ENCODE data around the gene RMRP.
A peak's percentile ranks its signal among the peaks of the same experiment; 100 is the strongest.

RMRP gene

DNA sequence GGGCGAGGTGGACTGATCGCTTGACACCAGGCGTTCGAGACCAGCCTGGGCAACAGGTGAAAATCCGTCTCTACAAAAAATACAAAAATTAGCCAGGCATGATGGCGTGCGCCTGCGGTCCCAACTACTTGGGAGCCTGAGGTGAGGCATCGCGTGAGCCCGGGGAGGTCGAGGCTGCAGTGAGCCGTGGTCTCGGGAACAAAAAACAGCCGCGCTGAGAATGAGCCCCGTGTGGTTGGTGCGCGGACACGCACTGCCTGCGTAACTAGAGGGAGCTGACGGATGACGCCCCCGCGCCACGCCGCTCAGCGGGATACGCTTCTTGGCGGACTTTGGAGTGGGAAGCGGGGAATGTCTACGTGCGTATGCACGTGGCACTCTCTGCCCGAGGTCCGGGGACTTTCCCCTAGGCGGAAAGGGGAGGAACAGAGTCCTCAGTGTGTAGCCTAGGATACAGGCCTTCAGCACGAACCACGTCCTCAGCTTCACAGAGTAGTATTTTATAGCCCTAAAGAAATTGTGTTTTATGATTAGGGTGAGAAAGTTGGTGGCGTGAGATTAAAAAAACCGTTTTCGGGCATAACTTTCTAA is at the start of gene RMRP:
Gene RMRP (minus strand): TSS at position 474 of the 591 bp plus-strand sequence.
- H3K4me1 ChIP-seq (ENCODE audit: control insufficient read depth, insufficient read depth, low read length), result peaks cover 8% of the 10 kb centered on the region; the same call in 1 of the 2 replicates
- POLR2A ChIA-PET, result interaction anchor here (0.6 to 4.3 kb wide), 21 partner anchors 10 to 713 kb away, joined by 3 to 41 read pairs (median 5); partner anchors contain the start of genes ATOSB, CREB3, GBA2 and RGP1
- TF ChIP-seq, protein P1, sequence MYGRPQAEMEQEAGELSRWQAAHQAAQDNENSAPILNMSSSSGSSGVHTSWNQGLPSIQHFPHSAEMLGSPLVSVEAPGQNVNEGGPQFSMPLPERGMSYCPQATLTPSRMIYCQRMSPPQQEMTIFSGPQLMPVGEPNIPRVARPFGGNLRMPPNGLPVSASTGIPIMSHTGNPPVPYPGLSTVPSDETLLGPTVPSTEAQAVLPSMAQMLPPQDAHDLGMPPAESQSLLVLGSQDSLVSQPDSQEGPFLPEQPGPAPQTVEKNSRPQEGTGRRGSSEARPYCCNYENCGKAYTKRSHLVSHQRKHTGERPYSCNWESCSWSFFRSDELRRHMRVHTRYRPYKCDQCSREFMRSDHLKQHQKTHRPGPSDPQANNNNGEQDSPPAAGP (tag by site-specific recombination; IDR thresholded peaks at IDR 0.05), result peak; percentile 93
- peak; percentile 54; the same call in 1 of the 2 replicates for TF ChIP-seq ZNF366 (tag by site-specific recombination; conservative IDR thresholded peaks at IDR 0.05)
- no peak for TF ChIP-seq ZNF350 (tag by site-specific recombination; IDR thresholded peaks at IDR 0.05)
- TF ChIP-seq ZNF626 (tag by site-specific recombination; IDR thresholded peaks at IDR 0.05), result no peak
- no peak for TF ChIP-seq ZNF138 (tag by site-specific recombination; IDR thresholded peaks at IDR 0.05; ENCODE audit: borderline replicate concordance)
- peak; percentile 92 for TF ChIP-seq ZNF335 (tag by site-specific recombination; conservative IDR thresholded peaks at IDR 0.05)
- peak; percentile 91 for TF ChIP-seq SP7 (tag by site-specific recombination; IDR thresholded peaks at IDR 0.05)
- TF ChIP-seq ZNF560 (tag by site-specific recombination; IDR thresholded peaks at IDR 0.05; ENCODE audit: borderline replicate concordance), result no peak
- peak; percentile 78 for TF ChIP-seq KLF9 (tag by site-specific recombination; IDR thresholded peaks at IDR 0.05; ENCODE audit: low read depth)
- TF ChIP-seq ZFHX2 (tag by site-specific recombination; conservative IDR thresholded peaks at IDR 0.05), result peak; percentile 88
- TF ChIP-seq ZNF701 (tag by site-specific recombination; IDR thresholded peaks at IDR 0.05), result 0 out of 2 replicates have a peak, but pooled peaks have one; percentile 24
- TF ChIP-seq ZNF223 (tag by site-specific recombination; IDR thresholded peaks at IDR 0.05), result no peak
- peak; percentile 68 for TF ChIP-seq ZNF596 (tag by site-specific recombination; IDR thresholded peaks at IDR 0.05)
- no peak for TF ChIP-seq TCF7L2 (IDR thresholded peaks at IDR 0.05; ENCODE audit: borderline replicate concordance, low read depth, low read length)
- TF ChIP-seq, protein P2, sequence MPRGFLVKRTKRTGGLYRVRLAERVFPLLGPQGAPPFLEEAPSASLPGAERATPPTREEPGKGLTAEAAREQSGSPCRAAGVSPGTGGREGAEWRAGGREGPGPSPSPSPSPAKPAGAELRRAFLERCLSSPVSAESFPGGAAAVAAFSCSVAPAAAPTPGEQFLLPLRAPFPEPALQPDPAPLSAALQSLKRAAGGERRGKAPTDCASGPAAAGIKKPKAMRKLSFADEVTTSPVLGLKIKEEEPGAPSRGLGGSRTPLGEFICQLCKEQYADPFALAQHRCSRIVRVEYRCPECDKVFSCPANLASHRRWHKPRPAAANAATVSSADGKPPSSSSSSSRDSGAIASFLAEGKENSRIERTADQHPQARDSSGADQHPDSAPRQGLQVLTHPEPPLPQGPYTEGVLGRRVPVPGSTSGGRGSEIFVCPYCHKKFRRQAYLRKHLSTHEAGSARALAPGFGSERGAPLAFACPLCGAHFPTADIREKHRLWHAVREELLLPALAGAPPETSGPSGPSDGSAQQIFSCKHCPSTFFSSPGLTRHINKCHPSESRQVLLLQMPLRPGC (tag by site-specific recombination; IDR thresholded peaks at IDR 0.05), result peak; percentile 80
- TF ChIP-seq, protein P3, sequence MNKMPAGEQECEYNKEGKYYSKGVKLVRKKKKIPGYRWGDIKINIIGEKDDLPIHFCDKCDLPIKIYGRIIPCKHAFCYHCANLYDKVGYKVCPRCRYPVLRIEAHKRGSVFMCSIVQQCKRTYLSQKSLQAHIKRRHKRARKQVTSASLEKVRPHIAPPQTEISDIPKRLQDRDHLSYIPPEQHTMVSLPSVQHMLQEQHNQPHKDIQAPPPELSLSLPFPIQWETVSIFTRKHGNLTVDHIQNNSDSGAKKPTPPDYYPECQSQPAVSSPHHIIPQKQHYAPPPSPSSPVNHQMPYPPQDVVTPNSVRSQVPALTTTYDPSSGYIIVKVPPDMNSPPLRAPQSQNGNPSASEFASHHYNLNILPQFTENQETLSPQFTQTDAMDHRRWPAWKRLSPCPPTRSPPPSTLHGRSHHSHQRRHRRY (tag by site-specific recombination; IDR thresholded peaks at IDR 0.05), result no peak
- TF ChIP-seq, protein P4, sequence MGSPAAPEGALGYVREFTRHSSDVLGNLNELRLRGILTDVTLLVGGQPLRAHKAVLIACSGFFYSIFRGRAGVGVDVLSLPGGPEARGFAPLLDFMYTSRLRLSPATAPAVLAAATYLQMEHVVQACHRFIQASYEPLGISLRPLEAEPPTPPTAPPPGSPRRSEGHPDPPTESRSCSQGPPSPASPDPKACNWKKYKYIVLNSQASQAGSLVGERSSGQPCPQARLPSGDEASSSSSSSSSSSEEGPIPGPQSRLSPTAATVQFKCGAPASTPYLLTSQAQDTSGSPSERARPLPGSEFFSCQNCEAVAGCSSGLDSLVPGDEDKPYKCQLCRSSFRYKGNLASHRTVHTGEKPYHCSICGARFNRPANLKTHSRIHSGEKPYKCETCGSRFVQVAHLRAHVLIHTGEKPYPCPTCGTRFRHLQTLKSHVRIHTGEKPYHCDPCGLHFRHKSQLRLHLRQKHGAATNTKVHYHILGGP (tag by site-specific recombination; IDR thresholded peaks at IDR 0.05), result no peak
- TF ChIP-seq ZNF747 (tag by site-specific recombination; IDR thresholded peaks at IDR 0.05), result no peak
- peak; percentile 86; the same call in 1 of the 2 replicates for TF ChIP-seq TRIM28 (IDR thresholded peaks at IDR 0.05; ENCODE audit: borderline replicate concordance, low read length)
- TF ChIP-seq ZBTB7A (tag by site-specific recombination; IDR thresholded peaks at IDR 0.05; ENCODE audit: low read depth), result 0 out of 2 replicates have a peak, but pooled peaks have one; percentile 67
- no peak; the same call in 1 of the 2 replicates for TF ChIP-seq FEZF1 (tag by site-specific recombination; IDR thresholded peaks at IDR 0.05)
- peak; percentile 86 for TF ChIP-seq ZBTB21 (tag by site-specific recombination; IDR thresholded peaks at IDR 0.05)
- TF ChIP-seq ZBTB8A (tag by site-specific recombination; IDR thresholded peaks at IDR 0.05), result peak; percentile 83
- 0 out of 2 replicates have a peak, but pooled peaks have one; percentile 23 for TF ChIP-seq ZNF157 (tag by site-specific recombination; IDR thresholded peaks at IDR 0.05)
- no peak for TF ChIP-seq ZNF404 (tag by site-specific recombination; IDR thresholded peaks at IDR 0.05)
- TF ChIP-seq ZNF664 (tag by site-specific recombination; IDR thresholded peaks at IDR 0.05), result no peak
- no peak; the same call in 1 of the 2 replicates for TF ChIP-seq KLF10 (tag by site-specific recombination; IDR thresholded peaks at IDR 0.05)
- TF ChIP-seq ZNF292 (tag by site-specific recombination; IDR thresholded peaks at IDR 0.05; ENCODE audit: borderline replicate concordance, low read depth), result no peak
- TF ChIP-seq KLF1 (tag by site-specific recombination; IDR thresholded peaks at IDR 0.05), result no peak; the same call in 1 of the 2 replicates
- TF ChIP-seq, protein P5, sequence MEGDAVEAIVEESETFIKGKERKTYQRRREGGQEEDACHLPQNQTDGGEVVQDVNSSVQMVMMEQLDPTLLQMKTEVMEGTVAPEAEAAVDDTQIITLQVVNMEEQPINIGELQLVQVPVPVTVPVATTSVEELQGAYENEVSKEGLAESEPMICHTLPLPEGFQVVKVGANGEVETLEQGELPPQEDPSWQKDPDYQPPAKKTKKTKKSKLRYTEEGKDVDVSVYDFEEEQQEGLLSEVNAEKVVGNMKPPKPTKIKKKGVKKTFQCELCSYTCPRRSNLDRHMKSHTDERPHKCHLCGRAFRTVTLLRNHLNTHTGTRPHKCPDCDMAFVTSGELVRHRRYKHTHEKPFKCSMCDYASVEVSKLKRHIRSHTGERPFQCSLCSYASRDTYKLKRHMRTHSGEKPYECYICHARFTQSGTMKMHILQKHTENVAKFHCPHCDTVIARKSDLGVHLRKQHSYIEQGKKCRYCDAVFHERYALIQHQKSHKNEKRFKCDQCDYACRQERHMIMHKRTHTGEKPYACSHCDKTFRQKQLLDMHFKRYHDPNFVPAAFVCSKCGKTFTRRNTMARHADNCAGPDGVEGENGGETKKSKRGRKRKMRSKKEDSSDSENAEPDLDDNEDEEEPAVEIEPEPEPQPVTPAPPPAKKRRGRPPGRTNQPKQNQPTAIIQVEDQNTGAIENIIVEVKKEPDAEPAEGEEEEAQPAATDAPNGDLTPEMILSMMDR (tag by site-specific recombination; IDR thresholded peaks at IDR 0.05), result peak; percentile 89
- TF ChIP-seq YY1 (tag by site-specific recombination; IDR thresholded peaks at IDR 0.05), result peak; percentile 42; the same call in 1 of the 2 replicates
- TF ChIP-seq ZBTB20 (tag by site-specific recombination; IDR thresholded peaks at IDR 0.05), result peak; percentile 78
- no peak for TF ChIP-seq SALL2 (tag by site-specific recombination; IDR thresholded peaks at IDR 0.05; ENCODE audit: borderline replicate concordance)

More for the DNA sequence above, at the start of gene RMRP:
- peak within 1 kb of the TSS; percentile 93 for H3K27ac ChIP-seq (ENCODE audit: extremely low read depth, low read depth, low read length)
- peak within 1 kb of the TSS; percentile 70 for H3K4me3 ChIP-seq (ENCODE audit: low read depth, low read length)
- H3K9me3 ChIP-seq (ENCODE audit: control insufficient read depth, insufficient read depth, low read depth, low read length), result no peaks in the 10 kb centered on the region
- CTCF ChIA-PET, result interaction anchor here (0.6 to 14.5 kb wide), 19 partner anchors 11 to 578 kb away, joined by 3 to 157 read pairs (median 5); partner anchors contain the start of genes TLN1 and TPM2
- H3K36me3 ChIP-seq (ENCODE audit: control insufficient read depth in 2 of 2, insufficient read depth in 1 of 2, low read length in 2 of 2), result peaks cover 5 to 26% of the 10 kb centered on the region in 2 experiments

Measured in HEK293 (cell line).